Progenitor cell of endocrine pancreas (in vitro differentiated cells): Measurements from ENCODE around the gene SYDE1. TPM values are rescaled to one million over a fixed set of nuclear protein-coding genes. Genes with fewer than 3 reads are reported as not detected.
"Not testable (repeated sequence)": the region's sequence is repeated elsewhere in the genome, so short reads cannot be mapped to it uniquely, and the experiment has no call there.

ENCODE experiments used
- DNase-seq: peaks from one replicate; pipeline ENCODE4 v3.0.0; 2021; ENCODE audit warnings: low spot score; ENCODE audit not compliant: unreplicated experiment
- H3K27ac Mint-ChIP-seq: 2 replicates; pipeline ENCODE4 v1.8.0; 2021; ENCODE audit warnings: mild to moderate bottlenecking, moderate library complexity, mixed read lengths
- H3K27me3 Mint-ChIP-seq: 2 replicates; pipeline ENCODE4 v1.8.0; 2021; ENCODE audit warnings: mixed read lengths
- H3K36me3 Mint-ChIP-seq: 2 replicates; pipeline ENCODE4 v1.8.0; 2022; ENCODE audit warnings: mixed read lengths; ENCODE audit not compliant: insufficient read depth
- H3K4me1 Mint-ChIP-seq: 2 replicates; pipeline ENCODE4 v1.8.0; 2021; ENCODE audit warnings: low read depth, mixed read lengths
- H3K4me3 Mint-ChIP-seq: 2 replicates; pipeline ENCODE4 v1.8.0; 2021; ENCODE audit warnings: low read depth, mild to moderate bottlenecking, moderate library complexity, mixed read lengths
- H3K9me3 Mint-ChIP-seq: 2 replicates; pipeline ENCODE4 v1.8.0; 2021; ENCODE audit warnings: low read depth, mixed read lengths
- CTCF ChIP-seq: fragments of 200-600 bp; sonication (generic); IDR thresholded peaks from one replicate; pipeline ENCODE4 v1.5.0; 2021; ENCODE audit warnings: antibody characterized with exemption, mild to moderate bottlenecking; ENCODE audit not compliant: unreplicated experiment
- long read RNA-seq: library from polyadenylated mRNA; unstranded; transcript quantifications from one replicate; pipeline ENCODE4 v2.0.0, GENCODE V29; 2020
- total RNA-seq: library from RNA; stranded (reverse); gene quantifications from 2 replicates; pipeline ENCODE4 v1.2.1, GENCODE V29; 2021

Gene SYDE1
- 5.0 and 5.7 TPM in 2 replicates for total RNA-seq
- long read RNA-seq: 0 reads

GRCh38 chr19:15107061-15108010, at the start of gene SYDE1:
TSS of gene SYDE1 (plus strand) at chr19:15107401. CDS start at chr19:15107434, 33 bp downstream.
- no peak for TF ChIP-seq CTCF
- Mint-ChIP-seq H3K9me3 (peaks cover 11% of the 10 kb centered on the region), H3K4me1 (peaks cover 6% of the 10 kb centered on the region), H3K36me3 (peaks cover 4% of the 10 kb centered on the region), H3K27me3 (peaks cover 17% of the 10 kb centered on the region), H3K4me3 (peak within 1 kb of the TSS; percentile 73), H3K27ac (peak within 1 kb of the TSS; percentile 90)
- DNase-seq: no peak

- Mint-ChIP-seq H3K9me3 (peaks cover 49% of the 10 kb centered on the region), H3K36me3 (no peaks in the 10 kb centered on the region)
Observed at GRCh38 chr19:15062036-15062435, 45.2 kb upstream of the SYDE1 start.

GRCh38 chr19:15070386-15070785, 36.8 kb upstream of the SYDE1 start:
- not testable (repeated sequence) for H3K4me3 Mint-ChIP-seq, DNase-seq, H3K4me1 Mint-ChIP-seq, H3K27me3 Mint-ChIP-seq, H3K36me3 Mint-ChIP-seq, H3K27ac Mint-ChIP-seq
- peaks cover 14% of the 10 kb centered on the region for H3K9me3 Mint-ChIP-seq

More at GRCh38 chr19:15062036-15062435, 45.2 kb upstream of the SYDE1 start:
- Mint-ChIP-seq H3K27ac (no peak overlapping the region), H3K4me3 (no peak overlapping the region), H3K27me3 (no peaks in the 10 kb centered on the region), H3K4me1 (no peaks in the 10 kb centered on the region)
- DNase-seq: no peak
- no peak for TF ChIP-seq CTCF

- H3K27ac Mint-ChIP-seq: peak overlapping the region; percentile 33
- no peaks in the 10 kb centered on the region for H3K27me3 Mint-ChIP-seq
- H3K4me3 Mint-ChIP-seq: no peak overlapping the region
- peaks cover 12% of the 10 kb centered on the region for H3K9me3 Mint-ChIP-seq
- H3K36me3 Mint-ChIP-seq: no peaks in the 10 kb centered on the region
- TF ChIP-seq CTCF: no peak
- DNase-seq: no peak
- no peaks in the 10 kb centered on the region for H3K4me1 Mint-ChIP-seq
Observed at GRCh38 chr19:15072930-15073647, 34.1 kb upstream of the SYDE1 start.

- TF ChIP-seq CTCF: no peak
- DNase-seq: no peak
- no peaks in the 10 kb centered on the region for H3K4me1 Mint-ChIP-seq
- no peaks in the 10 kb centered on the region for H3K36me3 Mint-ChIP-seq
- H3K27ac Mint-ChIP-seq: no peak overlapping the region
- peaks cover 12% of the 10 kb centered on the region for H3K9me3 Mint-ChIP-seq
- no peaks in the 10 kb centered on the region for H3K27me3 Mint-ChIP-seq
- H3K4me3 Mint-ChIP-seq: no peak overlapping the region
Observed at GRCh38 chr19:15074371-15074770, 32.8 kb upstream of the SYDE1 start.
